H1 (cell line): ENCODE data around the gene SAMD14. TPM values are rescaled to one million over a fixed set of nuclear protein-coding genes. Genes with fewer than 3 reads are reported as not detected.
A peak's percentile ranks its signal among the peaks of the same experiment; 100 is the strongest.

ENCODE experiments used
- CTCF ChIA-PET: fragments of 300-600 bp; sonication (Branson Sonifier 250); formaldehyde crosslinking; loops from one replicate; lab custom pipeline; 2021; ENCODE audit not compliant: partially characterized antibody; lab: Charles Lee
- POLR2A ChIA-PET: fragments of 300-600 bp; sonication (Branson Sonifier 250); formaldehyde crosslinking; loops from one replicate; lab custom pipeline; 2021; ENCODE audit warnings: inconsistent platforms; ENCODE audit not compliant: partially characterized antibody; lab: Charles Lee
- DNase-seq, 2 experiments: peaks; one replicate each; pipeline versions ENCODE4 v3.0.0 to v3.0.0-alpha.2; 2010 to 2022; ENCODE audit warnings: low spot score in 2 of 2, low read depth in 1 of 2, mixed read lengths in 1 of 2
- FAIRE-seq: peaks from 2 replicates; lab custom pipeline; 2011; peaks lifted over from hg19 to GRCh38; lab: Jason Lieb, UNC
- H2AFZ ChIP-seq: 2 replicates; pipeline ENCODE4 v1.8.1; 2012; ENCODE audit warnings: low read length, inconsistent platforms
- H2AK5ac ChIP-seq: 2 replicates; pipeline ENCODE4 v1.6.1; 2013; ENCODE audit warnings: low read depth, low read length
- H2BK120ac ChIP-seq: replicated peaks from 2 replicates; pipeline ENCODE3; 2013; ENCODE audit warnings: low read depth, low read length, inconsistent platforms
- H2BK12ac ChIP-seq: 2 replicates; pipeline ENCODE4 v1.6.1; 2013; ENCODE audit warnings: low read depth, low read length
- H2BK15ac ChIP-seq: 2 replicates; pipeline ENCODE4 v1.6.1; 2013; ENCODE audit warnings: low read length
- H2BK20ac ChIP-seq: 2 replicates; pipeline ENCODE4 v1.6.1; 2013; ENCODE audit warnings: low read length
- H2BK5ac ChIP-seq: 2 replicates; pipeline ENCODE4 v1.6.1; 2013; ENCODE audit warnings: low read depth, low read length
- H3K14ac ChIP-seq: 2 replicates; pipeline ENCODE4 v1.6.1; 2013; ENCODE audit warnings: inconsistent platforms; ENCODE audit not compliant: insufficient read length
- H3K18ac ChIP-seq: 2 replicates; pipeline ENCODE4 v1.6.1; 2013; ENCODE audit warnings: low read length; ENCODE audit errors: extremely low read depth
- H3K23ac ChIP-seq: 2 replicates; pipeline ENCODE4 v1.6.1; 2013; ENCODE audit warnings: inconsistent platforms; ENCODE audit not compliant: insufficient read length
- H3K23me2 ChIP-seq: 2 replicates; pipeline ENCODE4 v1.6.1; 2013; ENCODE audit warnings: low read depth, low read length
- H3K27ac ChIP-seq: 2 replicates; pipeline ENCODE4 v1.6.1; 2011; ENCODE audit warnings: low read depth, low read length, inconsistent platforms
- H3K27me3 ChIP-seq, 4 experiments: replicated peaks in 1 of 4; 1 replicate in 1 of 4; 2 replicates in 3 of 4; pipeline versions ENCODE4 v1.6.1 to v1.8.1; 2011 to 2013; ENCODE audit warnings: low read length in 3 of 4, mild to moderate bottlenecking in 3 of 4, inconsistent platforms in 2 of 4, mixed read lengths in 2 of 4, moderate library complexity in 1 of 4; ENCODE audit not compliant: control insufficient read depth in 3 of 4, insufficient read depth in 3 of 4; ENCODE audit errors: extremely low read depth in 1 of 4
- H3K36me3 ChIP-seq, 4 experiments: 2 replicates each; pipeline versions ENCODE4 v1.6.1 to v1.8.1; 2011 to 2013; ENCODE audit warnings: mild to moderate bottlenecking in 4 of 4, low read length in 3 of 4, moderate library complexity in 2 of 4, control low read depth in 1 of 4, inconsistent platforms in 1 of 4; ENCODE audit not compliant: insufficient read depth in 4 of 4, control insufficient read depth in 2 of 4
- H3K4ac ChIP-seq: replicated peaks from 2 replicates; pipeline ENCODE3; 2013; ENCODE audit warnings: low read length, low read depth, mixed read lengths, inconsistent platforms; ENCODE audit not compliant: insufficient read length
- H3K4me1 ChIP-seq, 4 experiments: replicated peaks in 1 of 4; 1 replicate in 1 of 4; 2 replicates in 3 of 4; pipeline versions ENCODE4 v1.6.1 to v1.8.1; 2011 to 2013; ENCODE audit warnings: low read length in 3 of 4, inconsistent platforms in 2 of 4, mixed read lengths in 1 of 4; ENCODE audit not compliant: insufficient read depth in 4 of 4, control insufficient read depth in 3 of 4
- H3K4me2 ChIP-seq, 2 experiments: 2 replicates each; pipeline versions ENCODE4 v1.6.1 to v1.8.1; 2011 to 2013; ENCODE audit warnings: low read depth in 2 of 2, low read length in 2 of 2, control low read depth in 1 of 2, inconsistent platforms in 1 of 2, mild to moderate bottlenecking in 1 of 2; ENCODE audit not compliant: insufficient read depth in 1 of 2
- H3K4me3 ChIP-seq, 4 experiments: fragments of 200-600, 300-600 bp in 1 of 4; sonication (generic), shearing (Covaris generic), sonication (Bioruptor Twin) in 1 of 4; 2 replicates each; pipeline versions ENCODE4 v1.5.1 to v1.8.1; 2011 to 2016; ENCODE audit warnings: low read length in 4 of 4, low read depth in 3 of 4, control low read depth in 2 of 4, inconsistent platforms in 2 of 4, mild to moderate bottlenecking in 2 of 4, mixed read lengths in 1 of 4, moderate library complexity in 1 of 4; ENCODE audit not compliant: insufficient read depth in 2 of 4; ENCODE audit errors: extremely low read depth in 1 of 4
- H3K56ac ChIP-seq: replicated peaks from 2 replicates; pipeline ENCODE3; 2013; ENCODE audit warnings: low read depth, mild to moderate bottlenecking, mixed read lengths, low read length, inconsistent platforms; ENCODE audit not compliant: insufficient read length
- H3K79me1 ChIP-seq: 2 replicates; pipeline ENCODE4 v1.6.1; 2013; ENCODE audit warnings: low read depth, low read length, control low read depth
- H3K79me2 ChIP-seq, 2 experiments: 2 replicates each; pipeline versions ENCODE4 v1.6.1 to v1.8.1; 2012 to 2013; ENCODE audit warnings: low read length in 2 of 2, mild to moderate bottlenecking in 2 of 2, inconsistent platforms in 1 of 2; ENCODE audit not compliant: insufficient read depth in 2 of 2, control insufficient read depth in 1 of 2
- H3K9ac ChIP-seq, 4 experiments: replicated peaks in 1 of 4; 1 replicate in 1 of 4; 2 replicates in 3 of 4; pipeline versions ENCODE4 v1.6.1 to v1.8.1; 2011 to 2013; ENCODE audit warnings: low read depth in 3 of 4, low read length in 3 of 4, control low read depth in 2 of 4, mild to moderate bottlenecking in 2 of 4, moderate library complexity in 2 of 4, inconsistent platforms in 1 of 4; ENCODE audit errors: extremely low read depth in 1 of 4
- H3K9me3 ChIP-seq, 2 experiments: 2 replicates each; pipeline versions ENCODE4 v1.6.1 to v1.8.1; 2012 to 2013; ENCODE audit warnings: mild to moderate bottlenecking in 2 of 2, moderate library complexity in 2 of 2, control low read depth in 1 of 2, inconsistent platforms in 1 of 2, low read depth in 1 of 2, low read length in 1 of 2, mixed read lengths in 1 of 2; ENCODE audit not compliant: insufficient read depth in 2 of 2
- H4K20me1 ChIP-seq, 2 experiments: replicated peaks in 1 of 2; 2 replicates each; pipeline versions ENCODE3 to v1.8.1; 2011 to 2013; ENCODE audit warnings: inconsistent platforms in 2 of 2, low read length in 2 of 2, mild to moderate bottlenecking in 1 of 2; ENCODE audit not compliant: insufficient read depth in 2 of 2, control insufficient read depth in 1 of 2
- H4K5ac ChIP-seq: 2 replicates; pipeline ENCODE4 v1.6.1; 2013; ENCODE audit warnings: low read length, low read depth, mixed read lengths, inconsistent platforms; ENCODE audit not compliant: insufficient read length
- H4K8ac ChIP-seq: 2 replicates; pipeline ENCODE4 v1.8.0; 2013; ENCODE audit warnings: mild to moderate bottlenecking, moderate library complexity, low read length, inconsistent platforms; ENCODE audit not compliant: insufficient read depth; ENCODE audit errors: extremely low read depth
- H4K91ac ChIP-seq: replicated peaks from 2 replicates; pipeline ENCODE3; 2013; ENCODE audit warnings: low read length, mixed read lengths, inconsistent platforms; ENCODE audit not compliant: insufficient read length
- CTCF ChIP-seq, 3 experiments: IDR thresholded peaks; 1 replicate in 2 of 3; 2 replicates in 1 of 3; pipeline versions ENCODE4 v1.5.1 to v1.6.1; 2011; ENCODE audit warnings: low read length in 3 of 3, mild to moderate bottlenecking in 3 of 3, inconsistent platforms in 2 of 3, low read depth in 1 of 3, moderate library complexity in 1 of 3; ENCODE audit not compliant: insufficient read depth in 1 of 3; ENCODE audit errors: control extremely low read depth in 1 of 3
- SIN3A ChIP-seq, 2 experiments: IDR thresholded peaks in 1 of 2; conservative IDR thresholded peaks in 1 of 2; 2 replicates each; pipeline ENCODE4 v1.6.1; 2011 to 2012; ENCODE audit warnings: low read length in 2 of 2, improper control_type of control experiment in 1 of 2, low read depth in 1 of 2, mild to moderate bottlenecking in 1 of 2
- WGBS, 2 experiments: shearing (Covaris generic) in 1 of 2; methylation state at CpG; one replicate each; pipeline versions ENCODE4 v1.1.6 to v1.1.7; 2013 to 2015; ENCODE audit warnings: low lambda C conversion rate in 2 of 2, mixed read lengths in 2 of 2, inconsistent platforms in 1 of 2, low coverage in 1 of 2, missing lambda C conversion rate in 1 of 2; ENCODE audit not compliant: insufficient replicate concordance in 2 of 2, insufficient coverage in 1 of 2, insufficient read length in 1 of 2; ENCODE audit errors: extremely low coverage in 1 of 2, missing lambda C conversion rate in 1 of 2; 5-methylcytosine and 5-hydroxymethylcytosine counted together
- polyA plus RNA-seq, 7 experiments: library from polyadenylated mRNA; depleted of rRNA in 3 of 7; stranded (reverse) in 5 of 7; unstranded in 2 of 7; fragments of >200 nt in 5 of 7; fragments of 200-250 nt in 2 of 7; gene quantifications; 1 replicate in 5 of 7; 2 replicates in 1 of 7; 4 replicates in 1 of 7; pipeline versions ENCODE4 v1.2.1 to v1.2.3, GENCODE V29; 2011 to 2013; ENCODE audit warnings: missing spikeins in 2 of 7, mixed read lengths in 2 of 7
- total RNA-seq: library from RNA; stranded (reverse); fragmentation: NEBNext Ultra II Directional; extraction: Animal tissue kit (Norgen Biotek cat#: 25700); gene quantifications from 2 replicates; pipeline ENCODE4 v1.2.1, GENCODE V29; 2021
- TF ChIP-seq, protein P1 (sequence below): IDR thresholded peaks from 2 replicates; pipeline ENCODE4 v1.6.1; 2011; ENCODE audit warnings: low read length, improper control_type of control experiment

The SAMD14 gene
- total and polyA plus RNA-seq, 2 of the 8 experiments (the other 6 are each of a cell fraction or from before 2014, with no cell fraction given): 5.7 to 5.8 TPM

DNA sequence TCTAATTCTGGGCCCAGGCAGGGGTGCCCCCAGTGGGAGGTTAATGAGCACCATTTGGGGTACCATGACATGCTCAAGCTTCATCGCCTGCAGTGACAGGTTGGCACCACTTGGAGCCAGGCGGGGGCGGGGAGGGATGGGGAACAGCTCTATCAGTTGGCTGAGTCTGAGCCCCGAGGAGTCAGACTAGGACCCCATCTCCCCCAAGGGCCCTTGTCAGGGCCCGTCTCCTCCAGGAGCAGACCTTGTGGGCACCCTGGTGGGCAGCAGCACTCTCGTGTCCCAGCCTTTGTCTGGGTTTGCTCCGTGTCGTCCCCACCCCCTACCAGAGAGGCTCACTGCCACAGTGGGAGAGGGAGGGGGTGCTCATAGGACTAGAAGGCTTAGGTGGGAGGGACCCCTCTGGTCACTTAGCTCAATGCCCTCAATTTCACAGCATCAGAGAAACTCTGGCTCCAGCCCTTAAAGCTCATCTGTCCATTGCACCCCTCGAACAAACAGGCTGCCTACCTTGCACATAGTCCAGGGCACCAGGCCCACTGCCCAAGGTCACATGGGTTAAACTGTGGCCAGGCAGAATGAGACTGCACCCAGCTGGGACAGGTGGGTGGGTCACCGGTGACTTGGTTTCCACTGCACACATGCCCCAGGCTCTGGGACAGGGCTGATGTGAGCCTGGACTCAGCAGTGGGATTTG lies 16.4 kb upstream of the SAMD14 start:
- Histone ChIP-seq H3K18ac (no peak overlapping the region), H3K79me1 (peaks cover 8% of the 10 kb centered on the region), H3K23me2 (peaks cover 24% of the 10 kb centered on the region), H2BK12ac (0 out of 2 replicates have a peak overlapping the region, but pooled peaks have one; percentile 75), H4K91ac (peak overlapping the region; percentile 25), H2BK15ac (no peak overlapping the region), H2BK5ac (no peak overlapping the region), H2AK5ac (peak overlapping the region; percentile 1; the same call in 1 of the 2 replicates), H3K36me3 (peaks cover 0 to 6% (median 0%) of the 10 kb centered on the region in 4 experiments; a peak in 1 of 8 replicates), H4K5ac (no peak overlapping the region), H3K23ac (no peak overlapping the region), H3K79me2 (no peaks in the 10 kb centered on the region; a peak in 1 of 4 replicates), H3K4ac (no peak overlapping the region), H2BK20ac (0 out of 2 replicates have a peak overlapping the region, but pooled peaks have one; percentile 27), H4K20me1 (peaks cover 9 to 16% of the 10 kb centered on the region in 2 experiments), H3K4me1 (peaks cover 0 to 28% (median 13%) of the 10 kb centered on the region in 4 experiments; a peak in 6 of 7 replicates), H3K27ac (no peak overlapping the region), H3K27me3 (peaks cover 2 to 17% (median 15%) of the 10 kb centered on the region in 4 experiments; a peak in 6 of 7 replicates), H4K8ac (peak overlapping the region; percentile 31), H3K4me3 (no peak overlapping the region), H3K4me2 (no peak overlapping the region; a peak in 1 of 4 replicates), H3K9ac (no peak overlapping the region), H2AFZ (no peak overlapping the region), H3K9me3 (no peaks in the 10 kb centered on the region), H3K14ac (no peak overlapping the region), H3K56ac (no peak overlapping the region), H2BK120ac (no peak overlapping the region)
- FAIRE-seq: no peak
- TF ChIP-seq SIN3A (conservative IDR thresholded peaks at IDR 0.05 in 1 of 2, IDR thresholded peaks at IDR 0.05 in 1 of 2; ENCODE audit: low read depth in 1 of 2, low read length in 2 of 2): no peak
- peak in 2 of 3 experiments; percentile 4 to 6; a peak in 1 of 4 replicates for TF ChIP-seq CTCF (IDR thresholded peaks at IDR 0.05; ENCODE audit: control extremely low read depth in 1 of 3, insufficient read depth in 1 of 3, low read depth in 1 of 3, low read length in 3 of 3)
- TF ChIP-seq, protein P1, sequence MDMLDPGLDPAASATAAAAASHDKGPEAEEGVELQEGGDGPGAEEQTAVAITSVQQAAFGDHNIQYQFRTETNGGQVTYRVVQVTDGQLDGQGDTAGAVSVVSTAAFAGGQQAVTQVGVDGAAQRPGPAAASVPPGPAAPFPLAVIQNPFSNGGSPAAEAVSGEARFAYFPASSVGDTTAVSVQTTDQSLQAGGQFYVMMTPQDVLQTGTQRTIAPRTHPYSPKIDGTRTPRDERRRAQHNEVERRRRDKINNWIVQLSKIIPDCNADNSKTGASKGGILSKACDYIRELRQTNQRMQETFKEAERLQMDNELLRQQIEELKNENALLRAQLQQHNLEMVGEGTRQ: no peak
- 80% methylated on average over 10 of the region's 10 CpGs; no CpG with 5 or more reads in 1 of the 2 experiments for WGBS, 2 experiments
- ChIA-PET CTCF (interaction anchor here (0.6 to 21.6 kb wide), 19 partner anchors 3 to 185 kb away, joined by 3 to 299 read pairs (median 7); partner anchors contain the start of genes ITGA3, PDK2, PPP1R9B and SAMD14), POLR2A (interaction anchor here (0.9 to 2.6 kb wide), 4 partner anchors 10 to 200 kb away, joined by 3 to 9 read pairs (median 4); partner anchors contain the start of gene XYLT2)
- no peak for DNase-seq
